Measurements from ENCODE around the gene EPS15.
"Not testable (repeated sequence)": the region's sequence is repeated elsewhere in the genome, so short reads cannot be mapped to it uniquely, and the experiment has no call there.

EPS15 gene

DNA sequence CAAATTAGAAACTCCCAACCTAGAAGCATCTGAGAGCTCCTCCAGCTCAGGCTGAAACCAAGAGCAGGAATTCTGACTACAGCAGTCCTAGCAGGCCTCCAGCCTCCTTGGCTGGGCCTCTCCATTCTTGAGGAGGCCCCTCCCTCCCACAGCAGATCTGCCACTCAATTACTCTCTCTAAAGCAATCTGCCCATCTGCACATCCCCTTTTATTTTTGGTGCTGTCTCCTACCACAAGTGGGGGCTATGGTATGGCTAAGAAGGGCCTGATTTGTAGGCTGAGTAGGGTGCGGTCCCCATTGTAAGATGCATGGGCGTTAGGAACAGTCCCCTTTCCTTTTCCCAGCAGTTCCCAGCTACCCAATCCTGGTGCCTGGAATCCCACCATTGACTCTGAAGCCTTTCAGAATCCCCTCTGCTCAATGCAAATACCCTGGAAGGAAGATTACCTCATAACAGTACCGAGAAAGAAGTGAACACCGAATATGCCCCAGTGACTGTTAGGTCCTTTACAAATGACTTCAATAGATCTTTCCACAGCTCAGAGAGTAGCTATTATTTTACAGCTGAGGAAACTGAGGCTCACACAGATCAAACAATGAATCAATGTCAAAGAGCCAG lies 177.1 kb downstream of the EPS15 start:
- DNase-seq, result no peak

DNA sequence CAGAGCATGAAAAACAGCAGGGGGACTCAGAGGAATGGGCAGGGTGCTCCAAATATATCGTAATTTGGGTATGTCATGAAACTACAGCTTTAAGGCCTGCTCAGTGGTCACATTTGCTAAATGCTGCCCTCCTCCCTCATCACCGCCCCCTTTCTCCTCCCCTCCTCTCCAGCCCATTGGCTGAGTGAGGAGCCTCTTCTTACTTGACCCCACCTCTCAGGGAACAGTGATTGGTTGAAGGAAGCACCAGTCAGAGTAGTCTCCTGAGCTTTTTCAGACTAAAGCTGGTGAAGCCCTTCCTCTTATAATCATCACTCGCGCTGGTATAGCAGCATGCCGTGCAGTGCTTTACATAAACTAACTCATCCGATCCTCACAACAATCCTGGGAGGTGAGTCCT lies 178.7 kb downstream of the EPS15 start:
- no peak for DNase-seq

DNA sequence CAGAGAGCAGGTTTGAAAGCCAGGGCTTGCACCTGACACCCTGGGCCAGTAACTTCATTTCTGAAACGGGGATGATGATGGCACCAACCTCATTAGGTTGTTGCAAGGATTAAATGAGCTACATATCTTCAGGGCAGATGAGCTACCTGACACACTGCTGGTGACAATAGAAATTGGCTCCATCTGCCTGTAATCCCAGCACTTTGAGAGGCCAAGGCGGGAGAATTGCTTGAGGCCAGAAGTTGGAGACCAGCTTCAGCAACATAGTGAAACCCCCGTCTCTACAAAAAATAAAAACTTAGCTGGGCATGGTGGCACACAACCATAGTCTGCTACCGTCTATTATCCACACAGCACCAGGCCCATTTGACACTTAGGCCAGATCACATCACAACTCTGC lies 182.4 kb downstream of the EPS15 start:
- DNase-seq, result no peak

DNA sequence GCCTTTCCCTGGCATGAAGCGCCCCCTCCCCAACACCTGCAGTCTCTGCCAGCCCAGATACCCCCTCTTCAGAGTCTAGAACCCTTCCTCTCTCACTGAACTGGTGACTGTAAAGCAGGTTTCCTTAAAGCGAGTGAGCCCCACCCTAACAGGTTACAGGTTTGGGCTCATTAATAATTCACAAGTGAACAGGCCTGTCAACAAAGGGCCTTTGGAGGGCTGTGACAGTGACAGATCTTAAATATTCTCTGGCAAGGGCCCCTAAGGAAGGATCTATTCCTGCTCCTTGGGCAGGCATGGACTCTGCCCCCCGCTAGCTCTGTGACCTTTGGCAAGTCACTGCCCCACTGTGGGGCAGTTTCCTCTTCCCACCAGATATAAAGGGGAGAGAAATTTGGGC lies 183.1 kb downstream of the EPS15 start:
- DNase-seq, result no peak

DNA sequence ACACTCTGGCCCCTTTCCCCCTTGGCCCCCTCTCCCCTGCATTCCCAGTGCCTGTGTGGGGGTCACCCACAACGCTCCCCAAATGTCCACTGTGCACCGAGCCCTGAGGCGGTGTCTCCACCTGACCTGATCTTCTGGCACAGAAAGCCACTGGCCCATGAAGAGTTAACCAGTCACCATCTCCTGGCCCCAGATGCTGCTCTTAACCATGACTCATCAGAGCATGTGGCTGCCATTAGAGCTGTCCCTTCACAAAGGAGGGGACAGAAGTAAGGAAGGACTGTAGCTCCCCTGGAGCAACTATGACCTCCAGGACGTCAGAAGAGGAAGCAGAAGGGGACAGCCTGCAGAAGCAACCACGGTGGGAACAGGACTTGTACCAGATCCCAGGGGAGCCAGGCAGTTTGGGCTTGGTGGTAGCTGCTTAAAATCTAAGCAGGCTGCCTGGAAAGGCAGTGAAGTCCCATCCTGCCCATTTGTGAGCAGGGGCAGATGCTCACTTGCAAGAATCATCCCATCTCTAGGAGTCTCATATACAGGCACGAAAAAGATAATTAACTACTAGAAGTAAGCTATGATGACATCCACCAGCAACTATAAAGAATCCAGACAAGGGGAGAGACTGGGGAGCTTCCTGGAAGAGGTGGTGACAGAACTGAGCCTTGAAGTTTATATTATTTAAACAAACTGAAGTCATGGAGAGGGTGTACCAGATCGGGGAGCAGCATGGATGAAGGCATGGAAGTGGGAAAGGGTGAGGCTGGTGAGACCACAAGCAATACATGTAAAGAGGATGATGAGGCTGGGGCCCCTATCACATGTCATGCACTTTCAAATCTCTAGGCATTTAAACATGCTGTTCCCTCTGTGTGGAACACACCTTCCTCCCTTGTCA lies 187.6 kb downstream of the EPS15 start:
- DNase-seq, result peak in 2 of 56 donors; percentile 4 to 28

GRCh38 chr1:51330331-51331201 lies 188.5 kb downstream of the EPS15 start, which contains the start of gene TTC39A:
TTC39A (minus strand) TSS chr1:51330562; CDS start chr1:51330477, 85 bp downstream.
- DNase-seq, result no peak

DNA sequence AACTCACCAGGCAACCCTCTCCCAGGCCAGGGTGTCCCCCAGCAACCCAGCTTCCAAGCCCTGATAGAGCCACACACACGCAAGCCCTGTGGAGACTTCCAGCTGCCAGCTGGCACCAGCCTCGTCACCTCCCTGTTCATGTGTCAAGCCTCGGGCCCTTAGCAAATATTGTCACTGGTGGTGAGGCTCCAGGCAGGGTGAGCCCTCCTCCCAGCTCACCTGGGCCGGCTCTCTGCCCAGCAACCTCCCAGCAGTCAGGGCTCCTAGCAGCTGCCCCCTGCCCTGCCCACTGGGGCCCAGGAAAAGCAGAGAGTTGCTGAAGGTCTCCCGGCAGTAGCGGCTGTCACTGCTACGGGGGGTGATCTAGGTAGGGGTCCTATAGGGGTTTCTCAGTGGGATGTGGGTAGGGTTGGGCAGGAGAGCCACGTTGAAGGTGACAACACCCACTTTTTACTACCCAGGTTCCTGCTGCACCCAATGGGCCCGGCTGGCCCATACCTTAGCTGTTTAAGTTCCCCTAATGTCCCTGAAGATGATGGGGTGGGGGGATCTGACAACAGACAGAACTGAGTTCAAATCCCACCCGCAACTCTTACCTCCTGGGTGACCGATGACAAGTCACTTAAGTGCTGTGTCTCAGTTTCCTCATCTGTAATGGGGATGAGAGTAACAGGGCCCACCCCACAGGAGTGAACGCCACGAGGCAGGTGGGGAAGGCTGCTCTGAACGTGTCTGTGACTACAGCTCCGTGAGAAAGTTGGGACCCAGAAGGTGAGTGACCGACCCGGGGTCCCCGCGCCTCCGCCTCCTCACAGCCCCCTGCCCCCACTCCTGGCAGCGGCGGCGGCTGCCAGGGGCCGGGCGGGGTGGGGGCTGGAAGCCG lies 189.4 kb downstream of the EPS15 start:
- DNase-seq, result peak in 1 of 56 donors; percentile 14

GRCh38 chr1:51328926-51329325 lies 190.1 kb downstream of the EPS15 start:
- DNase-seq, result no peak

DNA sequence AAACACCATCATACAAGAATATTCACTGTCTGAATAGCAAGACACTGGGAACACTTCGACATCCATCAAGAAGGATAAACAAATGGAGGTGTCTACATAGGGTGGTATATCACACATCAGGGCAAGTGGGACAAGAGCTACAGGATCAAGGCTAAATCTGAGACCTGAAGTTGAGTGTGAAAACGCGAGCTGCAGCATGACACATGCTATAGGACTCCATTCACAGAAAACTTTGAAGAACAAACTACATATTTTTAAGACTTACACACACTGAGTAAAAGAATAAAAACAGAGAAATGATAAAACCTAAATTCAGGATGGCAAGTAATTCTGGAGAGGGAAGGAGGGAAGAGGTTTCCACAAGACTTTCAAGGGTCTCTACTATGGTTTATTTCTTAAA lies 190.8 kb downstream of the EPS15 start:
- DNase-seq, result no peak

DNA sequence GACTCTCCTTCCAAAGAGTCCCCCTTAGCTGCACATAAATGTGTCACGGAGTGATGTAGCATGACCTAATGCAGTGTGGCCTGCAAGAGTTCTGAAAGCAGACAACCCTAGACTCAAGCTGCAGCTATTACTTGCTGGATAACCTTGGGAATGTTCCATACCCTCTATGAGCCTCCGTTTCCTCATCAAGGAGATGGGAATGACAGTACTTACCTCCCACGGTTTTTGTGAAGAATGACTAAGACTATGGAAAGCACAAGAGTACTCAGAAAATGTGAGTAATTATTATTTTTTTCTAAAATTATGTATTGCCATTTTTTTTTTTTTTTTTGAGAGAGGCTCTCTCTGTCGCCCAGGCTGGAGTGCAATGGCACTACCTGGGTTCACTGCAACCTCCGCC lies 191.7 kb downstream of the EPS15 start:
- DNase-seq, result no peak

DNA sequence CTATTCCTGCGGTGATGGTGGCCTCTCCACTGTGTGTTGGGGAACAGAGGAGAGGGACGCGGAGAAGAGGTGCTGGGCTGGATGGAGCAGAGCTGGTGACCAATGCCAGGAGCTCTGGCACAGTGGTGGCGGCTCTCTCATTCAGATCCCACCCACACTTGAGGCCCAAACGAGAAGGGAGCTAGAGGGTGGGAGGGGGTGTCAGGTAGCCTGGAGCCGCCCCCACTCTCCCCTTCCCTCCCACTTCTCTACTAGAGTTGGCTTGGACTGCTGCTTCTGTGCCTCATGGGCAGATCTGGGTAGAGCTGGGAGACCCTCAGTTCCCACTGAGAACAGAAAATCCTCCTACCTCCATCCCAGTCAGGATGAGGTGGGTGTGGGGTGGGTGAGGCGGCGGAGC lies 192.2 kb downstream of the EPS15 start:
- no peak for DNase-seq

DNA sequence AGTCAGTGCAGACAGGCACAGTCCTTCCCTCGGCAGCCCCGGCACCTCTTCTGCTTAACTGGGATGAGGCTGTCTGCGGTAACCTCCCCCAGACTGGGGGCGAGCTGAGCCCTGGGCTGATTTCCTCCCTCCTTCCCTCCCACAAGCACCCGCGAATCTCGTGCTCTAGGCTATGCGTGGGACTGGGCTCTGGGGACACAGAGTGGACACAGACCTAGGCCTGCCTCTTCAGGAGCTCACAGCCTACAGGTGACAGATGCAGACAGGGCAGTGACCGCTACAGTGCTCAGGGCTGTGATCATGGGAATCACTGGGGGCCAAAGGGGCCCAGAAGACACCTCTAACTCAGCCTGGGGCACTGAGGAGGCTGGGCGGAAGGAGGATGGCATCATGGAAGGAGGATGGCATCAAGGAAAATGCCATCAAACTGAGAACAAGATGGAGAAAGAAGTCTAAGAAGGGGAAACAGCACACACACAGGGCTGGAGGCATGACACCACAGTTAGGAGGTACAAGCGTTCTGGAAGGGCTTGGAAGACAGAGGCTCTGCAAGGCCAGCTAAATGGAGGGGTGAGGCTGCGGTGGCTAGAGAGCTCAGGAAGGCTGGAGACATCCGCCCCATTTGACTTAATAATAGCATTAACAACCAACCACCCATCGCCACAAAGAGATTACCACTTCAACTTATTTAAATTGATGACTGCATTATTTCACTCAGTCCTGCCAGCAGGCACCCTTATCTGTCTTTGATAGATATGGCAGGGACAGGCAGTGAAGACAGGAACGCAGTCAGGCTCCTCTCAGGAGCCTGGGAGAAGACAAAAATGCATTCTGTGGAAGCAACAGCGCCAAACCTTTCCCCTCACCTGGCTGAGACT lies 192.9 kb downstream of the EPS15 start:
- no peak for DNase-seq

DNA sequence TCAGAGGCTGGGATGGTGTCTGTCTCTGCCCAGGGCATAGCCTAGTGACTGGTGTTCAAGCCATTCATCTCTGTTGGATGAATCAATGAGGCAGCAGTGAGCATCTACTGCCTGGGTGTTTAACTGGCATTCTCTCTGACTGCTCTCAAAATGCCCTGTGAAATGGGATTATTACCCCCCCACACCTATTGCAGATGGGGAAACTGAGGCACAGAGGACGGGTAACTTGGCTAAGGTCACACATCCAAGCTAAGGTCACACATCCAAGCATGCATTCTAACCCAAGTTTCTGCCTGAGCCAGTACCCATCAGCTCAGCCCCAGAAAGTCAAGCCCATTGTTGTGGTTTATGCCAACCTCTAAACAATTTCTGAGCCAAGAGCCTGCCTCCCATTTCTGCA lies 193.7 kb downstream of the EPS15 start:
- DNase-seq, result no peak

GRCh38 chr1:51325011-51325385 lies 194.1 kb downstream of the EPS15 start:
- DNase-seq, result not testable (repeated sequence)

- no peak for DNase-seq
Observed at GRCh38 chr1:51324251-51325010, 194.6 kb downstream of the EPS15 start.

DNA sequence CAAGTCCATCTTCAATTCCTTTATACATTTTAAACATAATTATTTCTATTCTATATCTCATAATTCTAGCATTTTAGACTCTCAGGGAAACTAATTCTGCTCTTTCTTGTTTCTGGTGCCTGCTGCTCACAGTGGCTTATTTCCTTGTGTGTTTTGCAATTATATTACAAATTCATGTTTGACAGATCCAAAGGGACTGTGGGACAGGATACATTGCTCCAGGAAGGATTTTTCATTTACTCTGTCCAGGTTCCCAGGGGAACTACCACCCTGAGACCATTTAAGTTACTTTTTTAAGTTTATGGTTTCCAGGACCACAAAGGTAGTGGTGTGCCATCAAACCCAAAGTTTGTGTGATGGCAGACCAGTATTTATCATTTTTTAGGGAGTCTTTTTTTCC lies 195.3 kb downstream of the EPS15 start:
- no peak for DNase-seq

DNA sequence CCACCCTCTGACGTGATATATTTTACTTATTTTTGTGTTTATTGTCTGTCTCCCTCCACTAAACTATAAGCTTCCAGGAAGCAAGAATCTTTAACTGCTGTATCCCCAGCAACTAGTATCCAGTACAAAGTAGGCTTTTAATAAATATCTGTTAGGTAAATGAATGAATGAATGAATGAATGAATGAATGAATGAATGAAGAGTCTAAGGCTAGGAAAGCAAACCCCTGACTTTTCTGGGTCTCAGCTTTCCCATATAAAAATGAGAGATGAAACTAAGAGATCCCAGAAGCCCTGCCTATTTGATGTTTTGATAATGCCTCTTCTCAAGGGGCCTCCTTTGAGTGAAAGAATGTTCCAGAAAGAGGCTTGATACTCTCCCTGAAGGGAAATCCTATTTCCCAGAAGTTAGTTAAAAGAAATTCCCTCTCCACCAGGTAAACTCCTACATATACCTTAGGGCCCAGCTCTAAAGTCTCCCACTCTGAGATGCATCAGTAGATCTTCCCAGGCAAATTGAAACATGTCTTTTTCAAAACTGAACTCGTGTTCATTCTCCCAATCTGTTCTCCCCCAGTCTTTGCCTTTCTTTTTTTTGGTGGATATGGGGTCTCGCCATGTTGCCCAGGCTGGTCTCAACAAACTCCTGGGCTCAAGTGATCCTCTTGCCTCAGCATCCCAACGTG lies 196.5 kb downstream of the EPS15 start:
- DNase-seq, result no peak

- no peak for DNase-seq
Observed at GRCh38 chr1:51321924-51322280, 197.2 kb downstream of the EPS15 start.

Measured in amygdala (tissue), 56 donors.